ENCODE data around the gene DCBLD1.

DCBLD1 gene

DNA sequence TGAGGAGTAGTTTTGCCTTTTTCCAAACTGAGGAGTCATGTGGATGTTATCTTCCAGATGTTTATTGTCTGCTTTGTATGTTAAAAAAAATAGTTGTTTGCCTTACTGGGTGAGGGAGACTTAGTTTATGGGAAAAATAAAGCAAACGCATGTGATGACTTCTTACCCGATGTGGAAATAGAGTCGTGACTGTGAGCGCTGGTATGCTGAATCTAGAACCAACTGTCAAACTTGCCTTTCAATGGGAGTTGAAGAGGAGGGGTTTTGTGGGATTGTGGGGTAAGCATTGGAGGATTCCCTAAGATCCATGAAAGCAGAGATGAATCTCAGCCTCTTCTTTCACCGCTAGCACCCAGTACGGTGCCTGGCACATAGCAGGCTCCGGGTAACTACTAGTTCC lies 5.3 kb downstream of the DCBLD1 start:
- TF ChIP-seq, protein P1, sequence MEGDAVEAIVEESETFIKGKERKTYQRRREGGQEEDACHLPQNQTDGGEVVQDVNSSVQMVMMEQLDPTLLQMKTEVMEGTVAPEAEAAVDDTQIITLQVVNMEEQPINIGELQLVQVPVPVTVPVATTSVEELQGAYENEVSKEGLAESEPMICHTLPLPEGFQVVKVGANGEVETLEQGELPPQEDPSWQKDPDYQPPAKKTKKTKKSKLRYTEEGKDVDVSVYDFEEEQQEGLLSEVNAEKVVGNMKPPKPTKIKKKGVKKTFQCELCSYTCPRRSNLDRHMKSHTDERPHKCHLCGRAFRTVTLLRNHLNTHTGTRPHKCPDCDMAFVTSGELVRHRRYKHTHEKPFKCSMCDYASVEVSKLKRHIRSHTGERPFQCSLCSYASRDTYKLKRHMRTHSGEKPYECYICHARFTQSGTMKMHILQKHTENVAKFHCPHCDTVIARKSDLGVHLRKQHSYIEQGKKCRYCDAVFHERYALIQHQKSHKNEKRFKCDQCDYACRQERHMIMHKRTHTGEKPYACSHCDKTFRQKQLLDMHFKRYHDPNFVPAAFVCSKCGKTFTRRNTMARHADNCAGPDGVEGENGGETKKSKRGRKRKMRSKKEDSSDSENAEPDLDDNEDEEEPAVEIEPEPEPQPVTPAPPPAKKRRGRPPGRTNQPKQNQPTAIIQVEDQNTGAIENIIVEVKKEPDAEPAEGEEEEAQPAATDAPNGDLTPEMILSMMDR (IDR thresholded peaks at IDR 0.05; ENCODE audit: extremely low read depth, insufficient read depth, missing control alignments) = no peak
- DNase-seq (ENCODE audit: low spot score) = no peak
- in situ Hi-C loops (cut with MboI; ENCODE audit: low pct_unique_long_range_greater_than_20kb, low sequenced_read_pairs, unreplicated experiment) = no loop called here

DNA sequence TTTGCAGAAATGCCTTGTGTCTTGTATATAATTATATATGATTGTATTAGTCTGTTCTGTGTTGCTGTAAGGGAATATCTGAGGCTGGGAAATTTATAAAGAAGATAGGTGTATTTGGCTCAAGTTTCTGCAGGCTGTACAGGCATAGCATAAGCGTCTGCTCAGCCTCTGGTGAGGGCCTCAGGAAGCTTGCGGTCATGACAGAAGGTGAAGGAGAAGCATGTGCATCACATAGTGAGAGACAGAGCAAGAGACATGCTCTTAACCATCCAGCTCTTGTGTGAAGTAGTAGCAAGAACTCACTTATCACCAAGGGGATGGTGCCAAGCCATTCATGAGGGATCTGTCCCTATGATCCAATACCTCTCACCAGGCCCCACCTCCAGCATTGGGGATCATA lies 6.5 kb downstream of the DCBLD1 start:
- DNase-seq (ENCODE audit: low spot score) = no peak
- TF ChIP-seq, protein P1 (IDR thresholded peaks at IDR 0.05; ENCODE audit: extremely low read depth, insufficient read depth, missing control alignments) = no peak
- in situ Hi-C loops (cut with MboI; ENCODE audit: low pct_unique_long_range_greater_than_20kb, low sequenced_read_pairs, unreplicated experiment) = no loop called here

DNA sequence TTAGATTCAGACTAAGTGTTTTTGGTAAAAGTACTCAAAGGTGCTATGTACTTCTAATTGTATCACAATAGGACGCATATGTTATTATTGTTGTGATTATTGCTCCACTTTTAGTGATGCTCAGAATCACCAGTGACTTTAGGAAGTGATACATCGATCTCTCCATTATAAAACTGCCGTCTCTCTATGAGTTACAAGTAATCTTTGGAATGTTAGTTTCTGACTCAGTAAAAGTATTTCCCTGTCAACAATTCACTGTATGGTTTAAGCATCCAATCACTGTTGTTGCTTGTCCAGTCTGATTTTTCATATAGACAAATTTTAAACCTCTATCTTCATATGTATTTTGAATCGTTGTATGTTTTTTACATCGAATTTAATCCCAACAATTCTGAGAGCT lies 9.4 kb downstream of the DCBLD1 start:
- DNase-seq (ENCODE audit: low spot score) = no peak
- in situ Hi-C loops (cut with MboI; ENCODE audit: low pct_unique_long_range_greater_than_20kb, low sequenced_read_pairs, unreplicated experiment) = no loop called here
- TF ChIP-seq, protein P1 (IDR thresholded peaks at IDR 0.05; ENCODE audit: extremely low read depth, insufficient read depth, missing control alignments) = no peak

DNA sequence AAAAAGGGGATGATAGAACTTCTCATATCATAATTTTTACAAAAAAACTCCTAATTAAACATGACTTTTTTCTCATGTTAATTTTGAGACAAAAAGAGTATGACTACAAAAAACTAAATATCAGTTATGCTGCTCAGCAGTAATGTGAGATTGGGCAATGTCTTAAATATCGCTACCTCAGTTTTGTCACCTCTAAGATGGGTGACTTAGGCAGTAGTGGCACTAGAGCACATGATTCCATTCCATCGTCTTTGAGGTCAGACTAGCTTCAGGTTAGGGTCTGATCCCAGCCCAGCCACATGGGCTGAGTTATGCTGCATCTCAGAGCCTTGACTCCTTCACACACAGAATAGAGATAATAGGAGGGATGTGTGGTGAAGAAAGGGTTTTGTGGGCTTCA lies 11.0 kb downstream of the DCBLD1 start:
- in situ Hi-C loops (cut with MboI; ENCODE audit: low pct_unique_long_range_greater_than_20kb, low sequenced_read_pairs, unreplicated experiment) = no loop called here
- TF ChIP-seq, protein P1 (IDR thresholded peaks at IDR 0.05; ENCODE audit: extremely low read depth, insufficient read depth, missing control alignments) = no peak
- DNase-seq (ENCODE audit: low spot score) = no peak

DNA sequence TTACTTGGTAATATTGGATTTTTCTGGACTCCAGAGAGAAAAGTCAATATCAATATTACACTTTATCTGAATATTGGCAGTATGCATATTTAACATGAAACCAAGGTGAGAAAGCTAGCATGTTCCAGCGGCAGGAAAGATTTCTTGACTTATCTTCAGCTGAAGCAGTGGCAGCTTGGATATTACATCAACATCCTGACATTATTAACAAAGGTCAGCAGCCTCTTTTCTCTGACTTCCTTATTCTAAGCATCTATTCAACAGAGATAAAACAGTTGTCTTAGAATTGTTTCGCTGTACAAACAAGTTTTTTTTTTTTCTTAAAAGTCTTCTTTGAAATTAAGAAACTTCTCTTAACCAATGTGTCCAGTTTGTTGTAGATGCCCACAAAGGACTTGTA lies 11.8 kb downstream of the DCBLD1 start:
- TF ChIP-seq, protein P1 (IDR thresholded peaks at IDR 0.05; ENCODE audit: extremely low read depth, insufficient read depth, missing control alignments) = no peak
- in situ Hi-C loops (cut with MboI; ENCODE audit: low pct_unique_long_range_greater_than_20kb, low sequenced_read_pairs, unreplicated experiment) = no loop called here
- DNase-seq (ENCODE audit: low spot score) = no peak

DNA sequence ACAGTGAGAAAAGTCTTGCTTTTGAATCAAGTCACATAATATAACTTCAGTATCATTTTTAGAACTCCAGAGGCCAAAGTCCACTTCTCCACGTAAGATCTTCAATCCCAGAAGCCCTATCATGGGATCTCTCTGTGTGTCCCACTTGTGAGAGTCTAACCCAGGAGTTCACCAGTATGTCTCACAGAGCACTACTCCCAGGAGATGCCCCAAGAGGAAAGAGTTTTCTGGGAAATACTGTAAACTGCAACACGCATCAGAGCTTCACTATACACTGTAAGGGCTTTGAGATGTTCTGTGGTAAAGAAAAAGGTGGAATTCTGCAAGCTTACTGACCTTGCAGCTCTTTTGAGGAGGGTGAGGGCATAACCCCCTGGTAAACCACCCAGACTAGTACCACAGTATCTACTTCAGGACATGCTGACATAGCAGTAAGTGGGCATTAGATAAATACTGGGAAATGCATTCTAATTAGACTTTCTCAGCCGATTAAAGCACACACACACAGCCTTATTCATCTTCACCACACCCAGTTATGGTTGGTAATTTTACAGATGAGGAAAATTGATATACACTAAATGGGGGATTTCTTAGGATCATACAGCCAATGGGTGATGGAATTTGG lies 12.3 kb downstream of the DCBLD1 start:
- DNase-seq (ENCODE audit: low spot score) = no peak
- in situ Hi-C loops (cut with MboI; ENCODE audit: low pct_unique_long_range_greater_than_20kb, low sequenced_read_pairs, unreplicated experiment) = no loop called here
- TF ChIP-seq, protein P1 (IDR thresholded peaks at IDR 0.05; ENCODE audit: extremely low read depth, insufficient read depth, missing control alignments) = no peak
